NCI-H510A treated with DMSO at 0.1 percent for 48 hours (cell line): ENCODE measurements around the gene SRGN.
"Not testable (repeated sequence)": the region's sequence is repeated elsewhere in the genome, so short reads cannot be mapped to it uniquely, and the experiment has no call there.

ENCODE experiments used
- DNase-seq: peaks from one replicate; lab custom pipeline; 2025; lab: John Stamatoyannopoulos, UW

SRGN gene, protein sequence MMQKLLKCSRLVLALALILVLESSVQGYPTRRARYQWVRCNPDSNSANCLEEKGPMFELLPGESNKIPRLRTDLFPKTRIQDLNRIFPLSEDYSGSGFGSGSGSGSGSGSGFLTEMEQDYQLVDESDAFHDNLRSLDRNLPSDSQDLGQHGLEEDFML

DNA sequence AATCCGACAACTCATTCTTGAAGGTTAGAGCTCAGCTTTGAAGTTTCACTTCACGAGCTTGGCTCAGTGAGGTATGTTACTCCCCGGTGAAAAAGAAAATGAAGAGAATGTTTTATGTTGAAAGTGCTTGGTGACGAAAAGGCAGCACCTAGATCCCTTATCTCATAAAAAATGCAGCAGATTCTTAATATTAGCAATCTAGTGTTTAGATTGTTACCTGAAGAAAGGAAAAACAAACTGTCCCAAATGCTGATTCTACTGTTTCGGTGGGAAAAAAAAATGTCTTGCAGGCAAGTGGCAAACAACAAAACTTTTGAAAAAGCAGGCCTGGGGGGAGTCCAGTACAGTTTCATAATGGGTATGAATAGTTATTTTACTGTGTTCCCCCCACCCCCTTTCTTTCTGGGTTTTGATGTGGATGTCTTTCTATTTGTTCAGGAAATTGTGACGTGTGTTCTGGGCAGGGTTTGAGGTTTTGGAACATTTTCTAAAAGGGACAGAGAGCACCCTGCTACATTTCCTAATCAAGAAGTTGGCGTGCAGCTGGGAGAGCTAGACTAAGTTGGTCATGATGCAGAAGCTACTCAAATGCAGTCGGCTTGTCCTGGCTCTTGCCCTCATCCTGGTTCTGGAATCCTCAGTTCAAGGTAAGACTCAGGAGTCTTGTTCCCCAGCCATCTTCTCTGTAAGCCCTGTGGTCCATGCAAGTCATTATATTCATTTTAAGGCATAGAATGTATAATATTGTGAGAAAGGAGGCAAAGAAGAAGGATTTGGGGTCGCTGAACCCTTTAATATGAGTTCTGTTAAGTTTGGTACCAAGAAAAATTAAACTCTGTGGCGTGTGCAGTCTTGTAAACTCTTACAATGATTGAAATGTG, at the start of gene SRGN:
Gene SRGN (plus strand): TSS at position 514 of the 881 bp plus-strand sequence. CDS start 55 bp downstream, at position 569.
- DNase-seq: no peak

DNA sequence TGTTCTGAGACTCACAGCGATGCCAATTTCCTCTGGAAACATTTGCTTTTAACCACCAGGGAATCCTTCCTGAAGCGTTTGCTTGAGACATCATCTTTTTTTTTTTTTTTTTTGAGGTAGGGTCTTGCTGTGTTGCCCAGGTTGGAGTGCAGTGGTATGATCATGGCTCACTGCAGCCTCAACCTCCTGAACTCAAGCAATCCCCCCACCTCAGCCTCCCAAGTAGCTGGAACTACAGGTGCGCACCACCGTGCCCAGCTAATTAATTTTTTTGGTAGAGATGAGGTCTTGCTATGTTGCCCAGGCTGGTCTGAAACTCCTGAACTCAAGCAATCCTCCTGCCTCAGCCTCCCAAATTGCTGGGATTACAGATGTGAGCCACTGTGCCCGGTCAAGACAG, 47.0 kb upstream of the SRGN start:
- DNase-seq: not testable (repeated sequence)

DNA sequence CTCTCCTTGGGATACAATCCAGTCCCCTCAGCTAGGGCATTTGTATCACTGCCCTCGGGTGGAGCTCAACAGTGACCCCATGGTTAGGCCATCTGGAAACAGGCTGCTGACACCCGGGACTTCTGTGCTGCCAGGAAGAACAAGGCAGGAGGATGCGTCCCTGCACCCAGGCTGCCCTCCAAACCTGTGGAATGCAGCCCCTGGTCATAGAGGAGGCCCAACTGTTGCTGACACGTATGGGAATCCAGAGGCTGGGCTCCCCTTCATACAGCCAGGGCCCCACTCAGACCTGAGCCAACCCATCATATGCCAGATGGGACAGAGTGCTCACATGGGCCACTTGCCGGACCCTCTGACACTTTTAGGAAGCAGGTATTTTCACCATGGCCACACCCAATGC, 45.5 kb upstream of the SRGN start:
- no peak for DNase-seq

DNA sequence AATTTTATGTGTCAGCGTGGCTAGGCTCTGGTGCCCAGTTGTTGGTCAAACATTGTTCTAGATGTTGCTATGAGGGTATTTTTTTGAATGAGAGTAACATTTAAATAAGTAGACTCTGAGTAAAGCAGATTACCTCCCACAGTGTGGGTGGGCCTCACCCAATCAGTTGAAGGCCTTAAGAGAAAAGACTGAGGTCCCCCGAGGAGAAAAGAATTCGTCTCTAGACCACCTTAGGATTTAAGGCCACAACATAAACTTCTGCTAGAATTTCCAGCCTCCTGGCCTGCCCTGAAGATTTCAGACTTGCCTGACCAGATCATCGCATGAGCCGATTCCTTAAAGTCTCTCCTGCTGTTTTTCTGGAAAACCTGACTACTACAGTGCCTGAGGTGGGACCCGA, 45.1 kb upstream of the SRGN start:
- no peak for DNase-seq

DNA sequence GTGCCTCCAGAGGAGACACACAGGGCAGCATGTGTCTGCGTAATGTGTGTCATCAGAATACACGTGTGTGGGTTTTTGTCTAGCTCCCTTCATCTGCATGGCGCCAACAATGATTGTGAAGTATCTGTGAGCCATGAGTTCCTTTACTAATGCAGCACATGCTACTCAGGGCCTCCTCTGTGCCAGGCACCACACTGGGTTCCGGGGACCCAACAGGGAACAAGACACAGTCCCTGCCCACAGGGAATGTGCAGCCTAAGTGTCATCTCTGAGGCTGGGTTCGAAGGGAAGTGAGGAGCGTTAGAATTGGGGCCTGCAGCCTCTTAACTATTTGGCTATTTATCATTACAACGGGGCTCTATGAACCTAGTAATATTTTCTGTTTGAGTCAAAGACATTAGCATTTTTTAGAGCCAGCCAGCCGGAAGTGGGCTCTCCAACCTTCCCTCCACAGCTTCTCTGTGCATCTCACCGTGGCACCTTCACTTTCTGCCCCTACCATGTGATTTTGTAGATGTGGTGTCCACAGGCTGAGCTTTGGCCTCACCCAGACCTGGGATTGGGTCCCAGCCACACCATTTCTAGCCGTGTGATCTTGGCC, 43.9 kb upstream of the SRGN start:
- no peak for DNase-seq

DNA sequence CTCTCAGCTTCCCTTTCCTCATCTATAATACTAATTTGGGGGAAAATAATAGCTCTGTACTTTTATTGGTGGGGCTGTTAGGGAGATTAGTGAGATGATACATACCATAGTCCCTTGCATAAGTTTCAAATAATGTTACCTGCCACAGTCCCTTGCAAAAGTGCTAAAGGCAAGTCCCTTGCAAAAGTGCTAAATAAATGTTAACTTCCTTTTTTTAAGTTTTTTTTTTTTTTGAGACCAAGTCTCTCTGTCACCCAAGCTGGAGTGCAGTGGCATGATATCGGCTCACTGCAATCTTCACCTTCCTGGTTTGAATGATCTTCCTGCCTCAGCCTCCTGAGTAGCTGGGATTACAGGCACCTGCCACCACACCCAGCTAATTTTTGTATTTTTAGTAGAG, 43.4 kb upstream of the SRGN start:
- DNase-seq: no peak

DNA sequence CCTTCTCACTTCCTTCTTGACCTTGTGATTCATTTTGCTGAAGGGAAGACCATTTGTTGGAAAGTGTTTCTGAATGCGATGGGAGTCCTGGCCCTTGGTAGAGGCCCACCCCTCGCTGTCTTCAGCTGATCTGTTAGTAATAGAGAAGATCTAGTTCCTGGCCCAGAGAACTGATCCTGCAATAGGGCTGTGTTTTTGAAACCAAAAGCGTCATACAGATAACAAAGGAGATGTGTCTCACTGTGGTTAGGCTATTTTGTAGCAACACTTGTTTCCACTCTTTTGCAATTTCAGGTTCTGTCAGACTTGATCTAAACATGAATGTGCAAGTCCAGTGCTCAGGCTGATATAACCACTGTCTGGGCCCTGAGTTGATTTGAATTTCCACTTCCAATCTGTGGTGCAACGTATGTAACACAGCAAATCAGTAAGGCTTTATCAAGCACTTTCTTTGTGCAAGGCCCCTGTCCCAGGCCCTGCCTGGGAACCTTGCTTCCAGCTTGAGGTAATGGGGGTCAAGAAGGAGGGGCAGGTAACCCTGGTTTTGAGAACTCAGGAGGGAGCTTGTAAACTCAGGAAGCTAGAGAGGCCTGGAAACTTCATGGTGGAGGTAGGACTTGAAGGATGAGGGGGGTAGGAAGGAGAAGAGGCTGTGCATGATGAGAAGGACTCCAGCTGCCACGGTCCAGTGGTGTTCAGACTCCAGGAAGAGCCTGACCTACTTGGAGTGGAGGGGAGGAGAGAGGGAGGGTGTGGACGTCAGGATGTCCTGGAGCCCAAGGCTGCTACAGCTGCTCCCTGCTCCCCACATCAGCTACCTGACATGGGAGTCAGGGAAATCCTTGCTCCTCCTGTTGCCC, 42.2 kb upstream of the SRGN start:
- DNase-seq: no peak

DNA sequence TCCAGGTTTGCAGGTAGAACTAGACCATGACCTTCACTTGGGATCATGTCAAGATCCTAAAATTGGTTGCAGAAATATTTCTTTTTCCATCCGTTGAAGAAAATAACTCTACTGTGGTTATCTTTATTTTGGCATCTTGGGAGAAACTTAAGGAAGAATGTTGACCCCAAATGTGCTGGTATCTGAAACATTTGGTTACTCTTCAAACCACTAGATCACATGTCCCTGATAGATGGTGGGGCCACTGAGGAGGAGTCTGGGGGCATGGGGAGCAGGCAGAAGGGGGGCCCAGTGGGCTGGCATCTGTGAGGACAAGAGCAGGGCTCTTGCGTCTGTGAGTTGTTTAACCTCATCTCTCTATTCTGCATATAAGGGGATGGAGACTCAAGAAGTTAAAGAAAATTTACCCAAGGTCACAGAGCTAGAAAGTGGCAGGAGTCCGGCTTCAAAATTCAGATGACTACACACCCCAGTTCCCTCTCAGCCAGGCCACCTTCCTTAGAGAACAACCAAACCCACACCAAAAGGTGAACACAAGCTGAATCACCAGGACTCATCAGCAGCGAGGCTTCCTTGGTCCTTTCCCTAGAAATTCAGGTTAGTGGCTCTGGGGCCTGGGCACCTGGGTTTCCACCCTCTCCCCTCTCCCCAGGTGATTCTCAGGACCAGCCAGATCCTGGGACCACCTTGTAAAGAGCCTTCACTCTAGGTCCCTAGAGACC, 40.6 kb upstream of the SRGN start:
- no peak for DNase-seq

DNA sequence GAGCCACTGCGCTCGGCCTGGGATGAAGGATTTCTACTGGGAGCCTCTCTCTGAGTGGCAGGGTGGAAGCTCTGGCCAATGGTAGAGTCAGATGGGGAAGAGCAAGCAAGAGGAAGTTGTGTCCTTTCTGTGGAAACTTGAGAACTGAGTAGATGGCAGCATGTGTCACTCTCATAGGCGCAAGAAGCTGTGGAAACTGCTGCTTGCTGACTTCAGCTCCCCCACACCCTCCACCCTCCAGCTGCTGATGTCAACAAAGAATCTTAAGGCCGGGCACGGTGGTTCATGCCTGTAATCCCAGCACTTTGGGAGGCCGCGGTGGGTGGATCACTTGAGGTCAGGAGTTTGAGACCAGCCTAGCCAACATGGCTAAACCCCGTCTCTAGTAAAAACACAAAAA, 39.8 kb upstream of the SRGN start:
- no peak for DNase-seq

DNA sequence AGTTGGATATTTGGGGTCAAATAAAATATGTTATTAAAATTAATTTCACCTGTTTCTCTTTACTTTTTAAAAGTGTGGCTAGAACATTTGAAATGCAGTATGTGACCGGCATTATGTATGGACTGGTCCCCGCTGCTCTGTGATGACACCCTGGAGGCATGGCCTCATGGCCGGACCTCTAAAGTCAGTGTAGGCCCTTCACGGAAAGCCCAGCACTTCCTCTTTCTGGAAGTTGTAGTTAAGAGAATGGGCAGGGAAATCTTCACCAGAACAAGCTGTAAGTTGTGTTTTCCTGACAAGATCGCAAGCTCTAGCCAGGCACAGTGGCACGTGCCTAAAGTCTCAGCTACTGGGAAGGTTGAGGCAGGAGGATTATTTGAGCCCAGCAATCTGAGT, 38.3 kb upstream of the SRGN start:
- DNase-seq: no peak

DNA sequence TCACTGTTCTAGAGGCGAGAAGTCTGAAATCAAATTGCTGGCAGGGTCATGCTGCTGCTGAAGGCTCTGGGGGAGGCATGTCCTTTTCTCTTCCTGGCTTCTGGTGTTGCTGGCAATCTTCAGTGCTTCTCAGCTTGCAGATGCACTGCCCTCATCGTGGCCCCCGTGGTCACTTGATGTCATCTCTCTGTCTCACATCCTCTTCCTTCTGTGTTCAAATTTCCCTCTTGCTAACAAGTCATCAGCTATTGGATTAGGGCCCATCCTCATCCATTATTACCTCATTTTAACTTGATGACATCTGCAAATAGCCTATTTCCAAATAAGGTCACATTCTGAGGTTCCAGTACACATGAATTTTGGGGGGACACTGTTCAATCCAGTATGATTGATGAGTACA, 36.6 kb upstream of the SRGN start:
- no peak for DNase-seq

DNA sequence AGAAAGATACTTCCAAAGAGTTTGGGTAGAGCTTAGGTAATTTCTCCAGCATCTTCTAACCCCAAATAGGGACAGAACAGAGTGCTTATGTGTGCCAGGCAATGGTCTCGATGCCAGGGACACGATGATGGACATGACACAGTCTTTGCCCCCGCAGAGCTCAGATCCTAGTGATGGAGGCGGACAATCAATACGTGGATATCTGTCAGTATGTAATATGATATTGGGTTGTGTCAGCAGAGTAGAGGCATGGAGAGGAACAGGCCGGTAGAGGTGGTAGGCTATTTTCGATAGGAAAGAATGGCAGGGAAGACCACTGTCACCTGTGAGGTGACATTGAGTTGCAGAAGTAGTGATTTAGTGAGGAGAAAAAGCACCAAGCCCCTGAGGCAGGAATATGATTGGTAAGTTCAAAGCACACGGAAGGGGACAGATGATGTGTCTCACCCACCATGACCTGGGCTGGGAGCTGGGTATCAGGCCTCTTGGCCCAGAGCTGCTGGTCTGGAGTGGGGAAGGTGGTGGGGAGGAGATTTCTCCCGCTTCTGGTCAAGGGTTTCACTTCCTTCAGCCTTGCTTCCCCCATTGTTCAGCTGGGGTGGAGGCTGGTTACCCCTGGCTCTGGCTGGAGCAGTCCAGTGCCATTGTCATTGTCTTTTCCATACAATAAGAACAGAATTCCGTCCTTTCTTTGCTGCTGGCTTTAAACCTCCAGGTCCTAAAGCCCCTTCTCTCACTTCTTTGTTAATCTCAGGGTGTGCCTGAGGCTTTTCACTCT, 36.0 kb upstream of the SRGN start:
- no peak for DNase-seq

DNA sequence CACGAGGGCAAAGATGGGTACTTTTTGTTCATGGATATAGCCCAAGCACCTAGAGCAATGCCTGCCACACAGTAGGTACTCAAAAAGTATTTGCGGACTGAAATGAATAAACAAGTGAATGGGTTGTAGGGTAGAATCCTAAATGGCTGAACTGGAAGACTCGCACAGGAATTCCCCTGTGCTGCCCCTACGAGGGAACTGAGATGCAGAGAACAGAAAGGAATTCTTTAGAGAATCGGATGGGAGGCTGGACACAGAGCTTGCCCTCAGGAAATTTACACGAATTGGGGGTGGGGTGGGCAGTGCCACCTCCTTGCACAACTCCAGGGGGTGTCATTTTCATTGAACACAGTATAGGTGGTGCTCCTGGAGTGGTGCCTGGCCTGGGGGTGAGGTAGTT, 35.2 kb upstream of the SRGN start:
- no peak for DNase-seq

DNA sequence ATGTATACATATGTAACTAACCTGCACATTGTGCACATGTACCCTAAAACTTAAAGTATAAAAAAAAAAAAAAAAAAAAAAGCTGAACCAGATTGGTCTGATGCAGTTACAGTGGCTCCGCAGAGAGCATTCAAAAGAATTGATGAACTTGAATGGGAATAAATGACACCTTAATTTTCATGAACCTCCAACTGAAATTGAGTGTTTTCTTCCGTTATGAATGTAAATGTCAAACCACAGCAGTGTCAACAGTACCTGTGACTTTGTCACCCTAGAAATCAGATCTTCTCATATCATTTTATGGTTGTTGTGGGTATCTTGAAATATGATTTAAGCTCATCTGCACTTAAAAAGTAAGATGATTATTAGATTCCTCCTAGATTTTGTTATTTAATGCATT, 32.7 kb upstream of the SRGN start:
- DNase-seq: no peak

DNA sequence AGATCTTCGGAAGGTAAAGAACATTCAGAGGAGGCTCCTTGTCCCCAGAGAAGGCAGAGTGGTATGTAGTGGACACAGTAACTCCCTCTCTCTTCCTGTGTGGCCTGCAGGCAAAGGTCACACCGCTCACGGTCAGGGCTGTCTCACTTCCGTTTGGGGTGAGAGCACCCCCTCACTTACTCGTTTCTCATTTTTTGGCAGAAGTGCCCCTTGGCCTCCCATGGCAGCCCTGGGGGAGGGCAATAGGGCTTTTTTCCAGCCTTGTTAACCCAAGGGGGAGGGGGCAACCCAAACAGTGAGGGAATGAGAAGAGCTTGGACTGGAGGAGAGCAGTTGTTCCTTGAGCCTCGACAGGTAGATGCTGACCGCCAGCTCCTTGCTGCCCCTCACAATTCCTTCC, 31.8 kb upstream of the SRGN start:
- DNase-seq: no peak

DNA sequence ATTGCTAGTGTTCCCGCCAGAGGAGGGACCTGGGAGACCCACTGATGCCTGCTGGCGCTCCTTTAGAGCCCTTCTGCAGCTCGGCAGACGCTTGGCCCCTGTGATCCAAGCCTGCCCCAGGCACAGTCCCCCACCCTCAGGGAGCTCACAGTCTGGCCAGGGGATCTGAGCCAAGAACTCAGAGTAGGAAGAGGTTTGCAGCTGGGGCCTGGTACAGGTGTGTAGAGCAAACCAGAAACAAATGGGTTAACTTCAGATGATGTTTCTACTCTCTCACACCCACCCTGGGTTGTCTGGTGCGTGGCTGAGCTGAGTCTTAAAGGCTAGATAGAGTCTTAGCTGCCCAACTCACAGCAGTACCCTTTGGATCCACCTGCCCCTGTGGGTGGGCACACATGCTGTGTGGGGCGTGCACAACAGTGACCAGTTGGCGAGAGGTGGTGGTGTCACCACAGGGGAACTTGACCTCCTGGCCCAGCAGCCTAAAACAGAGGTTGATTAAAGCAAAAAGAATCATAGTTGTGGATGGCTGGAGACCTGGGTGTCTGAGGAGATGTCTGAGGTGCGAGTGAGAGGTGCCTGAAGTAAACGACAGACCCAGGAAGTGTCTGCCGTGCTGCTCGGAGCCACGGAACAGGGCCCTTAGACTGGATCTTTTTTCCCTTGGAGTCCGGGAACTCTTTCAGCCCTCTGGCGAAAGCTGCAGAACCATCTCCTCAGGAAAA, 31.2 kb upstream of the SRGN start:
- no peak for DNase-seq

DNA sequence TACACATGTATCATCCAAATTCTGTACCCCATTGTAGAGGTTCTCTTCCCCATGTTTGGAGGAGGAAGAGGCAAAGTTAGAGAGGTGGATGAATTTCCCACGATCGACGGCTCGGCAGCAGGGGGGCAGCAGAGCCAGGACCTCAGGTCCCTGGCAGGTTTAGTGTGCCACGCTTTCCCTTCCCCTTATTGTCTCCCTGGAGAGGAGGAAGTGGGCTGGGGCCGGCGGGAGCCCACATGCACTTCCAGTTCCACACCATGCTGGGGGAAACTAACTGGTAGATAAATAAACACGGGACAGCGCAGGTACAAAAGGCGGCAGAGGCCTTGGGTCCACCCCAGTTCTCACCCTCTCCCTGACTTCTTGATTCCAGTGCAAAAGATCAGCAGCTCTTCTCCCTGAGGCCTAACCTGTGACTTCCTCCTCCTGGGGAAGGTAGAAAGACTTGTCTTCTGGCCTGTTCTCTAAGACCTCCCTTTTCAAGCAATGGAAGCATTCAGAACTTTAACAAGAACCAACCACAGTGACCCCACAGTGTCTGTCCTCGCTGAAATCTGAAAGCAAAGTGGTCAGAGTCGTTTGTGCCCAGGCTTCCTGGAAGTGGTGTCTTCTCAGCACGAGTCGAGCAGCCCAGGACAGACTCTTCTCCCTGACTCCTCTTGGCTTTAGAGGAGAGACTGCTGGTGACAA, 30.5 kb upstream of the SRGN start:
- no peak for DNase-seq

DNA sequence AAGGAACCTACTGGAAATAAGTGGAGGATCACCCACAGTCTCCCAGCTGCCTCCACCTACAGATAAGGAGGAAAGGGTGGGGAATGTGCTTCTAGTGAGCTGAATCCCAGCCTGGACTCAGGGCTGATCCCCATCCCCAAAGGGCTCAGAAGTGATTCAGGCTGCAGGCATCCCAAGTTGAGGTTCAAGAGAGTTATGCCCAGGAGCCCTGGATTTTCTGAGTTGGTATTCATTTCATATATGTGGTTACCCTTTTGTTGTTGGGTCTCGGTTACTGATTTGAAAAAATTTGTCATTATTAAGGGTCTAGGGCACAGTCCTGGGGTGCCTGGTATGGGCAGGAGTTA, 30.0 kb upstream of the SRGN start:
- no peak for DNase-seq

DNA sequence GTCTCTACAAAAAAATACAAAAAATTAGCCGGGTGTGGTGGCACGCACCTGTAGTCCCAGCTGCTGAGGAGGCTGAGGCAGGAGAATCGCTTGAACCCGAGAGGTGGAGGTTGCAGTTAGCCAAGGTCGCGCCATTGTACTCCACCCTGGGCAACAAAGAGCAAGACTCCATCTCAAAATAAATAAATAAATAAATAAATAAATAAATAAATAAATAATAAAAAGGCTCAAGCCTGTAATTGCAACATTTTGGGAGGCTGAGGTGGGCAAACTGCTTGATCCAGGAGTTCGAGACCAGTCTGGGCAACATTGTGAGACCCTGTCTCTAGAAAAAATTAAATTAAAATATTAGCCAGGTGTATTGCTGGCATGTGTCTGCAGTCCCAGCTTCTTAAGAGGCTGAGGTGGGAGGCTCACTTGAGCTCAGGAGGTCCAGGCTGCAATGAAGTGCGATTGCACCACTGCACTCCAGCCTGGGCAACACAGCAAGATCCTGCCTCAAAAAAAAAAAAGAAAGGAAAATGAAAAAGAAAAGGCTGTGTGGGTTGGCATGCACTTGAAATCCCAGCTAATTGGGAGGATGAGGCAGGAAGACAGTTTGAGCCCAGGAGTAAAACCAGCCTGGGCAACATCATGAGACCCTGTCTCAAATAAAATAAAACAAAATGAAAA, 27.6 kb upstream of the SRGN start:
- no peak for DNase-seq
